ENCODE results near the gene CBY2. TPM values are rescaled to one million over a fixed set of nuclear protein-coding genes. Genes with fewer than 3 reads are reported as not detected.

The CBY2 gene
- not detected in 2 replicates for polyA plus RNA-seq
- not detected in 2 replicates for polyA minus RNA-seq

- Histone ChIP-seq H3K4me2 (ENCODE audit: low read length) (no peak within 1 kb of the TSS), H3K27ac (ENCODE audit: low read length) (no peak within 1 kb of the TSS), H3K9me3 (ENCODE audit: low read length) (no peaks in the 10 kb centered on the region), H3K4me3 (ENCODE audit: low read length) (no peak within 1 kb of the TSS), H3K27me3 (ENCODE audit: insufficient read depth, low read depth, low read length) (no peaks in the 10 kb centered on the region), H4K20me1 (ENCODE audit: insufficient read depth) (no peaks in the 10 kb centered on the region), H3K79me2 (replicated peaks; ENCODE audit: insufficient read depth, low read length) (no peaks in the 10 kb centered on the region), H3K36me3 (ENCODE audit: insufficient read depth, low read length) (no peaks in the 10 kb centered on the region), H3K9me2 (ENCODE audit: insufficient read depth, low read length) (no peaks in the 10 kb centered on the region), H2AFZ (ENCODE audit: low read depth, low read length) (no peak within 1 kb of the TSS), H3F3A (ENCODE audit: insufficient read depth, low read length, poor library complexity, severe bottlenecking) (no peaks in the 10 kb centered on the region), H3K9ac (ENCODE audit: low read length) (no peak within 1 kb of the TSS)
- TF ChIP-seq CTCF (IDR thresholded peaks at IDR 0.05; ENCODE audit: poor library complexity, severe bottlenecking) (no peak), RAD21 (conservative IDR thresholded peaks at IDR 0.05) (no peak), REST (IDR thresholded peaks at IDR 0.05; ENCODE audit: borderline replicate concordance) (no peak), TAF1 (IDR thresholded peaks at IDR 0.05; ENCODE audit: low read depth) (no peak), MXI1 (conservative IDR thresholded peaks at IDR 0.05; ENCODE audit: poor library complexity, severe bottlenecking) (no peak), SMC3 (conservative IDR thresholded peaks at IDR 0.05; ENCODE audit: poor library complexity) (no peak), EZH2 (IDR thresholded peaks at IDR 0.05; ENCODE audit: borderline replicate concordance, insufficient read depth, low read length, poor library complexity, severe bottlenecking) (no peak)
Observed at GRCh38 chr13:45702088-45702487, at the start of gene CBY2. Gene CBY2, plus strand, starts transcription at chr13:45702320. Its CDS starts 71 bp downstream, at chr13:45702391.

GRCh38 chr13:45654633-45655349 is 47.3 kb upstream of the CBY2 start:
- no peaks in the 10 kb centered on the region for H3K36me3 ChIP-seq (ENCODE audit: insufficient read depth, low read length)
- H3K79me2 ChIP-seq (replicated peaks; ENCODE audit: insufficient read depth, low read length), result no peaks in the 10 kb centered on the region
- H3K9me2 ChIP-seq (ENCODE audit: insufficient read depth, low read length), result no peaks in the 10 kb centered on the region
- no peak overlapping the region for H3K4me3 ChIP-seq (ENCODE audit: low read length)
- H3F3A ChIP-seq (ENCODE audit: insufficient read depth, low read length, poor library complexity, severe bottlenecking), result no peaks in the 10 kb centered on the region
- TF ChIP-seq POLR2AphosphoS5 (IDR thresholded peaks at IDR 0.05), result no peak
- no peak for TF ChIP-seq SMC3 (conservative IDR thresholded peaks at IDR 0.05; ENCODE audit: poor library complexity)
- no peak for TF ChIP-seq EZH2 (IDR thresholded peaks at IDR 0.05; ENCODE audit: borderline replicate concordance, insufficient read depth, low read length, poor library complexity, severe bottlenecking)
- TF ChIP-seq RAD21 (conservative IDR thresholded peaks at IDR 0.05), result no peak
- no peak for TF ChIP-seq EP300 (conservative IDR thresholded peaks at IDR 0.05; ENCODE audit: poor library complexity, severe bottlenecking)
- TF ChIP-seq TAF1 (IDR thresholded peaks at IDR 0.05; ENCODE audit: low read depth), result no peak
- TF ChIP-seq CTCF (IDR thresholded peaks at IDR 0.05; ENCODE audit: poor library complexity, severe bottlenecking), result no peak
- TF ChIP-seq MXI1 (conservative IDR thresholded peaks at IDR 0.05; ENCODE audit: poor library complexity, severe bottlenecking), result no peak
- no peak for TF ChIP-seq REST (IDR thresholded peaks at IDR 0.05; ENCODE audit: borderline replicate concordance)
- H3K9ac ChIP-seq (ENCODE audit: low read length), result no peak overlapping the region
- no peak overlapping the region for H2AFZ ChIP-seq (ENCODE audit: low read depth, low read length)
- H3K27ac ChIP-seq (ENCODE audit: low read length), result no peak overlapping the region
- no peak overlapping the region for H3K4me2 ChIP-seq (ENCODE audit: low read length)
- no peaks in the 10 kb centered on the region for H3K9me3 ChIP-seq (ENCODE audit: low read length)
- no peaks in the 10 kb centered on the region for H4K20me1 ChIP-seq (ENCODE audit: insufficient read depth)
- no peaks in the 10 kb centered on the region for H3K27me3 ChIP-seq (ENCODE audit: insufficient read depth, low read depth, low read length)

Data from neural cell (in vitro differentiated cells).